ENCODE measurements around the gene HBG2. TPM values are rescaled to one million over a fixed set of nuclear protein-coding genes. Genes with fewer than 3 reads are reported as not detected.
"Not testable (repeated sequence)": the region's sequence is repeated elsewhere in the genome, so short reads cannot be mapped to it uniquely, and the experiment has no call there.

Gene HBG2
- total RNA-seq, 1 donor from 2014 or later: 0.94 TPM

DNA sequence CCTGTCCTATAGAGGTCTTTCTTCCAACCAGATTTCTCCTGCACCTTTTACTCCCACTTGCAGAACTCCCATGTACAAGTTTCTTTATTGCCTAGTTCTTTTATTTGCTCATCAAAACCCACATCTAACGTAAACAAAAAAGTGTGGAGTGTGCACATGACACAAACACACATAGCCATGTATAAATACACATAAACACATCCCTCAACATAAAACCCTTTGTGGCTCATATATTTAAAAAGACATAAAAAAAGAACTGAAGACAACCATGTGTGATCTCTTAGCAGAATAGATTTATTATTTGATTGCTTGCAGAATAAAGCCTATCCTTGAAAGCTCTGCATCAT is 1.7 kb downstream of the HBG2 start:
- intact Hi-C loops (cut with DNase I): no loop called here
- DNase-seq (ENCODE audit: low spot score): no peak

DNA sequence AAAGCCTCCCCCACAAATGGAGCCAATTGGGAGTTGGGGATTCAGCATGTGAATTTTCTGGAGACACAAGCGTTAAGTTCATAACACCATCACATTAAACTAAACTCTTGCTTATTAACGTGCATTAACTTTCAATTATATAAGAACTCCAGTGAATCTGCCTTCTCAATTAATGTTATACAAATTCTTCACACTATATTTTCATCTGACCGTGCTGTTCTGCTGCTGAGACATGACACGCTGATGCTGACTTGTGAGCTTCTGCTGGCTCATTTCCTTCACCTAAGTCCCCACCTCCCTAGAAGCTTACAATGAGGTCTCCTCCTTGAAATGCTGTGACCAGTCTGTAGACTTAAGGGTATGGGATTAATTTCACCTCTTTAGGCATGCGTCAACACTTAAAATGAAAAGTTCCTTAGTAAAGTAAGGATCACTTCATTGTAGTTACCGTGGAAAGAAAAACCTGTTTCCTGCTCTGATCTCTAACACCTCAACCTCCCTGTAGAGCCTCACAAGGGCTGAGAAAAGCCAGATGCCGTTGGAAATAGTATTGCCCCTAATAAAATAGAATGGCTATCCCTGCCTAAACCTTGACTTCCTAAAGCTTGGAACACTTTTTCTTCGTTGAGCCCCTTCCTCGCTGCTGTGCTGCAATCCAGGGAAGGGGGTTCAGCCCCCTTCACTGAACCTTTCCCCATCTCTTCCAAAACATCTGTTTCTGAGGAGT is 2.2 kb downstream of the HBG2 start:
- intact Hi-C loops (cut with DNase I): no loop called here
- DNase-seq (ENCODE audit: low spot score): no peak

- intact Hi-C loops (cut with DNase I): no loop called here
- DNase-seq (ENCODE audit: low spot score): no peak
Measured at GRCh38 chr11:5251746-5252145, 2.8 kb downstream of the HBG2 start.

- intact Hi-C loops (cut with DNase I): no loop called here
- no peak for DNase-seq (ENCODE audit: low spot score)
Measured at GRCh38 chr11:5250543-5251204, 3.9 kb downstream of the HBG2 start.

DNA sequence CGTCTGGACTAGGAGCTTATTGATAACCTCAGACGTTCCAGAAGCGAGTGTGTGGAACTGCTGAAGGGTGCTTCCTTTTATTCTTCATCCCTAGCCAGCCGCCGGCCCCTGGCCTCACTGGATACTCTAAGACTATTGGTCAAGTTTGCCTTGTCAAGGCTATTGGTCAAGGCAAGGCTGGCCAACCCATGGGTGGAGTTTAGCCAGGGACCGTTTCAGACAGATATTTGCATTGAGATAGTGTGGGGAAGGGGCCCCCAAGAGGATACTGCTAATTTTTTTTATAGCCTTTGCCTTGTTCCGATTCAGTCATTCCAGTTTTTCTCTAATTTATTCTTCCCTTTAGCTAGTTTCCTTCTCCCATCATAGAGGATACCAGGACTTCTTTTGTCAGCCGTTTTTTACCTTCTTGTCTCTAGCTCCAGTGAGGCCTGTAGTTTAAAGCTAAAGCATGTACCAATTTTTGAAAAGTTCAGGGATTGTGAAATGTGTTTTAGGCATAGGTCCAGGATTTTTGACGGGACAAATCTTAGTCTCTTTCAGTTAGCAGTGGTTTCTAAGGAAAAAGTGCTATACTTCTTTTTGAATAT is 4.7 kb downstream of the HBG2 start, which contains the start of gene HBG1:
TSS of gene HBG1 (minus strand) at position 51 of the 590 bp plus-strand sequence. CDS start 53 bp downstream, outside the sequence.
- DNase-seq (ENCODE audit: low spot score); intact Hi-C loops (cut with DNase I): not testable (repeated sequence)

DNA sequence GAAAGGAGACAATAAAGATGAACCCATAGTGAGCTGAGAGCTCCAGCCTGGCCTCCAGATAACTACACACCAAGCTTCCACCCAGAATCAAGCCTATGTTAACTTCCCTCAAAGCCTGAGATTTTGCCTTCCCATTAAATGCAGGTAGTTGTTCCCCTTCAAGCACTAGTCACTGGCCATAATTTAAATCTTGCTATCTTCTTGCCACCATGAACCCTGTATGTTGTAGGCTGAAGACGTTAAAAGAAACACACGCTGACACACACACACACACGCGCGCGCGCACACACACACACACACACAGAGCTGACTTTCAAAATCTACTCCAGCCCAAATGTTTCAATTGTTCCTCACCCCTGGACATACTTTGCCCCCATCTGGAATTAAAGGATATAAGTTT is 6.1 kb downstream of the HBG2 start:
- intact Hi-C loops (cut with DNase I); DNase-seq (ENCODE audit: low spot score): not testable (repeated sequence)

DNA sequence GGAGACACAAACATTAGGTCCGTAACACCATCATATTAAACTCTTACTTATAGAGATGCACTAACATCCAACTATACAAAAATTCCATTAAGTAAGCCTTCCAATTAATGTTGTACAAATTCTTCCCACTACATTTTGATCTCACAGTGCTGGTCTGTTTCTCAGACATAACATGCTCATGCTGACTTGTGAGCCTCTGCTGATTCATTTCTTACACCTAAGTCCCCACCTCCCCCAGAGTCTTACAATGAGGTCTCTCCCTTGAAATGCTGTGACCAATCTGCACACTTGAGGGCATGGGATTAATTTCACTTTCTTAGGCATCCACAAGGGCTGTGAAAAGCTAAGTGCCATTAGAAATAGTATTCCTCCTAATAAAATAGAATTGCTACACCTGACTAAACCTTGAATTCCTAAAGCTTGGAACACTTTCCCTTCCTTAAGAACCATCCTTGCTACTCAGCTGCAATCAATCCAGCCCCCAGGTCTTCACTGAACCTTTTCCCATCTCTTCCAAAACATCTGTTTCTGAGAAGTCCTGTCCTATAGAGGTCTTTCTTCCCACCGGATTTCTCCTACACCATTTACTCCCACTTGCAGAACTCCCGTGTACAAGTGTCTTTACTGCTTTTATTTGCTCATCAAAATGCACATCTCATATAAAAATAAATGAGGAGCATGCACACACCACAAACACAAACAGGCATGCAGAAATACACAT is 6.9 kb downstream of the HBG2 start:
- intact Hi-C loops (cut with DNase I): no loop called here

GRCh38 chr11:5246772-5247471 is 7.7 kb downstream of the HBG2 start:
- DNase-seq (ENCODE audit: low spot score): no peak
- intact Hi-C loops (cut with DNase I): no loop called here

More for the DNA sequence above, 6.9 kb downstream of the HBG2 start:
- no peak for DNase-seq (ENCODE audit: low spot score)

GRCh38 chr11:5245155-5245554 is 9.4 kb downstream of the HBG2 start:
- intact Hi-C loops (cut with DNase I): no loop called here

DNA sequence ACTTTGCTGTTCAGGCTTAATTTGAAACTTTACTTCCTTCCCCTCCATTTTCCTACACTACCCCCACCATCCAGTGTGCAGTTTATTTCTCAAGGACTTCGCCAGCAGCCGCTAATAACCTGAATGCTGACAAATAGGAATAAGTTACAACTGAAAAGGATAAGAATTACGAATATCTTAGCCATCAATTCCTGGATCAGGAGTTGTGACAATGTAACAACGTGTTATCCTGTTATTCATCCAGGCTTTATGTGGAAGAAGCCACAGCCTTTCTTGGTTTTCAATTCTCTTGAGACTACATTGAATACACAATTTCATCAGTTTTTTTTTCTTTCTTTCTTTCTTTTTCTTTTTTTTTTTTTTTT is 10.8 kb downstream of the HBG2 start:
- intact Hi-C loops (cut with DNase I): no loop called here
- DNase-seq (ENCODE audit: low spot score): no peak

More at GRCh38 chr11:5245155-5245554, 9.4 kb downstream of the HBG2 start:
- no peak for DNase-seq (ENCODE audit: low spot score)

GRCh38 chr11:5242933-5243815 is 11.4 kb downstream of the HBG2 start:
- intact Hi-C loops (cut with DNase I): no loop called here

DNA sequence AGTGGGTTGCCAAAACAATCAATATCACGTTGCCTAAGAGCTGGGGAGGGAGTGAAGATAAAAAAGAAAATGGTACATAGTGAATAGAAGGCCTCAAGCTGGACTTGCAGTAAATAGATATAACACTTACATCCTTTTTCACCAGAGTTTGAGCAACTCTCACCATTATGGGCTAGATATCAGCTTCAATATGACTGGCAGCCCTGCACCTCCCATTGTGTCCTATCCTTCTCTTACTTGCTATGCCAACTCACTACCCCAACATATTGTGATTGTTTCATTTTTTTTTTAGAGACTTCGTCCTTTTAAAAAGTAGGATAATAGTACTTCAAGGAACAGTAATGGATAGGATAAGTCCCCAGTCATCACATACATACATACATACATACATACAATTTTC is 12.4 kb downstream of the HBG2 start:
- intact Hi-C loops (cut with DNase I): no loop called here
- no peak for DNase-seq (ENCODE audit: low spot score)

More at GRCh38 chr11:5242933-5243815, 11.4 kb downstream of the HBG2 start:
- DNase-seq (ENCODE audit: low spot score): no peak

DNA sequence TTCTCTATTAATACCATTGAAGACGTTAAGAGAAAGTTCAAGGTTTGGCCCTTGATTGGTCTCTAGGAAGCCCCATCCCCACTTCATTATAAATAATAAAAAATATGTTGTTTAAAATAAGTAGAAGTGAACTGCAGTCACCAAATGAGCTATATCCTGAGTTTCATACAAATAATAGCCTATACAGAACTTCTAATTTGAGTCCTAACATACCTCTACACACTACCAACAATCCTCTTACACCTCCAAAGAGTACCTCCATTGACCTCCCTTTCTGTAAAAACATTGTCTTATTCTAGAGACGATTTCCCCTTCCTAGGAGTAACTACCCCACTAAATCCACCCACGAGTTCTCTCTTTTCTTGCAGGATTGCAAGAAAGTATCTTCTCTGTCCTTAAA is 13.1 kb downstream of the HBG2 start:
- no peak for DNase-seq (ENCODE audit: low spot score)
- intact Hi-C loops (cut with DNase I): no loop called here

DNA sequence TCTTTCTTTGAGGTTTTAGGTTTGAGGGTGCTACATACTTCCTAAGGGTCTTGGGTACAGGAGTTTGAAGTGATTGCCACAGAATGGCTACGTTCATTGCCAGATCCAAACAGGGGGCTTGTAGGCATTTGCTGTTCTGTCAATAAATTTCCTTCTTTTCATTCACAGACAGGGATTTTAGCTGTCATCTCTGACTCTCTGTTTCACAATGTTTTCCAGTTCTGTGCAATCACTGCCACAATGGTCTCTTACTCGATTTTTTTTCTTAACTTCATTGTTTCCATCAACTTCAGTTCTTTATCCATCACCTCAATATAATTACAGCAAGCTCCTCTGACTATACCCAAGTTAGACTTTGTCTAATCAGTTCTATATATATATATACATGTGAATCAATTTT is 14.1 kb downstream of the HBG2 start:
- DNase-seq (ENCODE audit: low spot score): no peak
- intact Hi-C loops (cut with DNase I): no loop called here

- no peak for DNase-seq (ENCODE audit: low spot score)
- intact Hi-C loops (cut with DNase I): no loop called here
Measured at GRCh38 chr11:5240056-5240455, 14.5 kb downstream of the HBG2 start.

GRCh38 chr11:5239046-5239445 is 15.5 kb downstream of the HBG2 start:
- DNase-seq (ENCODE audit: low spot score): no peak
- intact Hi-C loops (cut with DNase I): no loop called here

DNA sequence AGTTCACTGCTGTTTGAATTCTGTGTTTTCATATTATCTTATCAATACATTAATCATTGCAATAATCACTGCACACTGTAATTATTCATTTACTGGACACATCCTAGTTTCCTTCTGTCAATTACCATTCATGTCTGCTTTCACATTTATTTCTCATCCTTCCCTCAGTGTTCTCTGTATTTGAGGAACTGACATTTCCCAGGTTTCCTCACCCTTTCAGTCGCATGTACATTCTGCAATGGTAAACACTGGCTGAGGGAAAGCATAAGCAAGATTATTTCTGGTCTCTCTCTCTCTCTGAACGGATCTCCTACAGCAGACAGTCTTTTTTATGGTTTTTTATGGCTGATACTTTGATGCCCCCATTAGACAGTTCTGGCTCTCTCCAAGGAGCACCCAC is 16.1 kb downstream of the HBG2 start:
- intact Hi-C loops (cut with DNase I): no loop called here
- no peak for DNase-seq (ENCODE audit: low spot score)

GRCh38 chr11:5237420-5237819 is 17.2 kb downstream of the HBG2 start:
- intact Hi-C loops (cut with DNase I): no loop called here

More at GRCh38 chr11:5237420-5237819, 17.2 kb downstream of the HBG2 start:
- DNase-seq (ENCODE audit: low spot score): no peak
